GM23338 (cell line): ENCODE results near the gene ROBO1. TPM values are rescaled to one million over a fixed set of nuclear protein-coding genes. Genes with fewer than 3 reads are reported as not detected.
"Not testable (repeated sequence)": the region's sequence is repeated elsewhere in the genome, so short reads cannot be mapped to it uniquely, and the experiment has no call there.

Experiments used
- ATAC-seq: fragments of 200-7000 bp; cut with Tn5 transposase; 3 replicates; pipeline ENCODE4 v1.9.1; 2020
- DNase-seq: peaks from one replicate; pipeline ENCODE4 v3.0.0-alpha.2; 2015; ENCODE audit warnings: low spot score
- H2AFZ ChIP-seq: fragments of 200-600 bp; sonication (generic); 2 replicates; pipeline ENCODE4 v1.8.0; 2016; ENCODE audit warnings: antibody characterized with exemption, mild to moderate bottlenecking, moderate library complexity
- H3F3A ChIP-seq: fragments of 200-600 bp; sonication (generic); replicated peaks from 2 replicates; pipeline ENCODE4 v1.8.0; 2017; ENCODE audit warnings: antibody characterized with exemption, mixed run types, low read depth
- H3K27ac ChIP-seq: fragments of 200-600 bp; sonication (generic); 2 replicates; pipeline ENCODE4 v1.6.1; 2016; ENCODE audit warnings: low read depth
- H3K27me3 ChIP-seq: fragments of 200-600 bp; sonication (generic); 2 replicates; pipeline ENCODE4 v1.8.0; 2016; ENCODE audit warnings: mild to moderate bottlenecking, mixed run types, moderate library complexity; ENCODE audit not compliant: insufficient read depth
- H3K36me3 ChIP-seq: fragments of 200-600 bp; sonication (generic); 2 replicates; pipeline ENCODE4 v1.8.0; 2016; ENCODE audit warnings: mild to moderate bottlenecking; ENCODE audit not compliant: insufficient read depth
- H3K4me1 ChIP-seq: fragments of 200-600 bp; sonication (generic); 2 replicates; pipeline ENCODE4 v1.8.0; 2016; ENCODE audit warnings: mild to moderate bottlenecking, moderate library complexity; ENCODE audit not compliant: insufficient read depth
- H3K4me2 ChIP-seq: fragments of 200-600 bp; sonication (generic); 2 replicates; pipeline ENCODE4 v1.7.1; 2017; ENCODE audit warnings: mixed run types
- H3K4me3 ChIP-seq: fragments of 200-600 bp; sonication (generic); 2 replicates; pipeline ENCODE4 v1.6.1; 2016; ENCODE audit warnings: mixed run types
- H3K79me2 ChIP-seq: fragments of 200-600 bp; sonication (generic); replicated peaks from 2 replicates; pipeline ENCODE4 v1.8.0; 2017; ENCODE audit warnings: mild to moderate bottlenecking; ENCODE audit not compliant: insufficient read depth
- H3K9me2 ChIP-seq: fragments of 200-600 bp; sonication (generic); 2 replicates; pipeline ENCODE4 v1.8.0; 2017; ENCODE audit not compliant: insufficient read depth
- H4K20me1 ChIP-seq: fragments of 200-600 bp; sonication (generic); replicated peaks from 2 replicates; pipeline ENCODE4 v1.8.0; 2017; ENCODE audit warnings: mild to moderate bottlenecking; ENCODE audit not compliant: insufficient read depth
- H3K27ac Mint-ChIP-seq: 2 replicates; pipeline ENCODE4 v1.8.0; 2020; ENCODE audit warnings: inconsistent platforms, mild to moderate bottlenecking, moderate library complexity, mixed read lengths
- H3K27me3 Mint-ChIP-seq: 3 replicates; pipeline ENCODE4 v1.8.0; 2022; ENCODE audit warnings: low read depth, mild to moderate bottlenecking, moderate library complexity, mixed read lengths, inconsistent platforms; ENCODE audit not compliant: insufficient read depth, poor library complexity
- H3K36me3 Mint-ChIP-seq: 3 replicates; pipeline ENCODE4 v1.8.0; 2021; ENCODE audit warnings: low read depth, mild to moderate bottlenecking, inconsistent platforms, moderate library complexity, mixed read lengths
- H3K4me1 Mint-ChIP-seq: 3 replicates; pipeline ENCODE4 v1.8.0; 2020; ENCODE audit warnings: mild to moderate bottlenecking, inconsistent platforms, mixed read lengths
- H3K4me3 Mint-ChIP-seq: 3 replicates; pipeline ENCODE4 v1.8.0; 2021; ENCODE audit warnings: moderate library complexity, mild to moderate bottlenecking, inconsistent platforms, mixed read lengths
- H3K9me3 Mint-ChIP-seq: 3 replicates; pipeline ENCODE4 v1.8.0; 2020; ENCODE audit warnings: moderate library complexity, mild to moderate bottlenecking, inconsistent platforms, mixed read lengths
- CREB1 ChIP-seq: fragments of 250-450 bp; sonication (Bioruptor Pico); IDR thresholded peaks from 2 replicates; pipeline ENCODE4 v1.5.0; 2020; ENCODE audit warnings: low read depth, mild to moderate bottlenecking, moderate library complexity
- EZH2 ChIP-seq: fragments of 200-600 bp; sonication (generic); IDR thresholded peaks from one replicate; pipeline ENCODE4 v1.8.0; 2017; ENCODE audit warnings: antibody characterized with exemption, mild to moderate bottlenecking, low read depth; ENCODE audit not compliant: unreplicated experiment
- STAT1 ChIP-seq: IDR thresholded peaks from one replicate; pipeline ENCODE4 v1.6.1; 2016; ENCODE audit warnings: antibody characterized with exemption; ENCODE audit not compliant: unreplicated experiment
- polyA plus RNA-seq: library from polyadenylated mRNA; unstranded; fragments of >200 nt; fragmentation: Nextera tagmentation; extraction: Ambion mirVana; gene quantifications from 2 replicates; pipeline ENCODE4 v1.2.1, GENCODE V29; 2016
- total RNA-seq: library from RNA; depleted of rRNA; stranded (reverse); fragments of >200 nt; shearing (Covaris generic); gene quantifications from 2 replicates; pipeline ENCODE4 v1.2.3, GENCODE V29; 2014
- TF ChIP-seq, protein P1 (sequence below): IDR thresholded peaks from one replicate; pipeline ENCODE4 v1.6.1; 2018; ENCODE audit warnings: antibody characterized with exemption; ENCODE audit not compliant: unreplicated experiment
- TF ChIP-seq, protein P2 (sequence below): fragments of 250-450 bp; sonication (Bioruptor Pico); IDR thresholded peaks from 2 replicates; pipeline ENCODE4 v1.5.0; 2020; ENCODE audit warnings: mild to moderate bottlenecking, moderate library complexity

ROBO1 gene
- total and polyA plus RNA-seq, 2 experiments from 2014 or later: 19.2 to 78.3 TPM

DNA sequence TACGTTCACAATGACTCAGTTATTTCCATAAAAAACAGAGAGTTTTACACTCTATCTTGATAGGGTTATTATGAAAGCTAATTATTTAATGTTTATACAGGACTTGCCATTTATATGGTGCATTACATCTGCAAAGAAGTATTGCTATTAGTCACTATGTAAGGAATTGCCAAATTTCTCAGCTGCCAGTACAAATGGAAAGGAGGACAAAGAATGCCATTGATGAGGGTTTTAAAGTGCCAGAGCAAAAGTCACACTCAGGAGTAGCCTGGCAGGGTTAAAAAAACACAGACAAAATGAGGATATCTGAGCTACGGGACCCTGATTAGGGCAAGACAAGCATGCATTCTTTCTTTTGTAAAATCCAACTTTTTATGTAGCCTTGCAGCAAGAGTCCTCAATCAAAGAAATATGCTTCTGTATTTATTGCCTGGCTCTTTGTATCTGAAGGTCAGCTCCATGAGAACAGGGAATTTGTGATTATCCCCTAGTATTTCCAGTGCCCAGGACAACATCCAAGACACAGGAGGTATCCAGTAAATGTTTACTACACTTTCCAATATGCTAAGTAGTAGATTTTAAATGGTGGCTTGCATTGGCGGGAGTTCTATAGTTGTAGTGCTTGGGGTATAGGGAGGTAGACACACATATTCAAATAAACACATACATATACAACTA is 1013.6 kb downstream of the ROBO1 start (continued):
- TF ChIP-seq EZH2 (no peak), CREB1 (no peak)

DNA sequence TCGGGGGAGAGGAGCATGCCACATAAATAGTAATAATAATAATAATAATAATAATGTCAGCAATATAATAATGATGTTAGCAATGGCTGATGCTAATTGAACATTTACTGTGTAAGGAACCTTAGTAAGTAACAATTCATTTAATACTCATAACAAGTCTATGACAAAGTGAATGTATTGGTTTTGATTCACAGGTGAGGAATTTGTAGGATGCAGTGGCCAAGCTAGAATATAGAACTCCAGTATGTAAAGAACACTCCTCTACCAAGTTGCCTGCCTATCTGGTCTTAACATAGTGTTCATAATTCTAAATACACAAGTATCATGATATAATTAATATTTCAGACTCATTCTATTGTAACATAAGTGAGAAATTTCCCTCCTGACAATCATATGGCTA is 1016.5 kb downstream of the ROBO1 start:
- no peaks in the 10 kb centered on the region for H3K27me3 ChIP-seq
- no peaks in the 10 kb centered on the region for H3K36me3 ChIP-seq
- no peaks in the 10 kb centered on the region; the same call in 1 of the 3 replicates for H3K4me1 Mint-ChIP-seq
- no peak for ATAC-seq
- H3K36me3 Mint-ChIP-seq: no peaks in the 10 kb centered on the region
- H3K79me2 ChIP-seq: no peaks in the 10 kb centered on the region
- TF ChIP-seq, protein P1, sequence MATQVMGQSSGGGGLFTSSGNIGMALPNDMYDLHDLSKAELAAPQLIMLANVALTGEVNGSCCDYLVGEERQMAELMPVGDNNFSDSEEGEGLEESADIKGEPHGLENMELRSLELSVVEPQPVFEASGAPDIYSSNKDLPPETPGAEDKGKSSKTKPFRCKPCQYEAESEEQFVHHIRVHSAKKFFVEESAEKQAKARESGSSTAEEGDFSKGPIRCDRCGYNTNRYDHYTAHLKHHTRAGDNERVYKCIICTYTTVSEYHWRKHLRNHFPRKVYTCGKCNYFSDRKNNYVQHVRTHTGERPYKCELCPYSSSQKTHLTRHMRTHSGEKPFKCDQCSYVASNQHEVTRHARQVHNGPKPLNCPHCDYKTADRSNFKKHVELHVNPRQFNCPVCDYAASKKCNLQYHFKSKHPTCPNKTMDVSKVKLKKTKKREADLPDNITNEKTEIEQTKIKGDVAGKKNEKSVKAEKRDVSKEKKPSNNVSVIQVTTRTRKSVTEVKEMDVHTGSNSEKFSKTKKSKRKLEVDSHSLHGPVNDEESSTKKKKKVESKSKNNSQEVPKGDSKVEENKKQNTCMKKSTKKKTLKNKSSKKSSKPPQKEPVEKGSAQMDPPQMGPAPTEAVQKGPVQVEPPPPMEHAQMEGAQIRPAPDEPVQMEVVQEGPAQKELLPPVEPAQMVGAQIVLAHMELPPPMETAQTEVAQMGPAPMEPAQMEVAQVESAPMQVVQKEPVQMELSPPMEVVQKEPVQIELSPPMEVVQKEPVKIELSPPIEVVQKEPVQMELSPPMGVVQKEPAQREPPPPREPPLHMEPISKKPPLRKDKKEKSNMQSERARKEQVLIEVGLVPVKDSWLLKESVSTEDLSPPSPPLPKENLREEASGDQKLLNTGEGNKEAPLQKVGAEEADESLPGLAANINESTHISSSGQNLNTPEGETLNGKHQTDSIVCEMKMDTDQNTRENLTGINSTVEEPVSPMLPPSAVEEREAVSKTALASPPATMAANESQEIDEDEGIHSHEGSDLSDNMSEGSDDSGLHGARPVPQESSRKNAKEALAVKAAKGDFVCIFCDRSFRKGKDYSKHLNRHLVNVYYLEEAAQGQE: no peak
- no peak overlapping the region for H3K4me2 ChIP-seq
- H3K4me3 ChIP-seq: no peak overlapping the region
- H3K4me1 ChIP-seq: peaks cover 5% of the 10 kb centered on the region; the same call in 1 of the 2 replicates
- no peak overlapping the region for H3K4me3 Mint-ChIP-seq
- H3K27me3 Mint-ChIP-seq: no peaks in the 10 kb centered on the region
- no peaks in the 10 kb centered on the region for H4K20me1 ChIP-seq
- H3K27ac Mint-ChIP-seq: no peak overlapping the region
- H3F3A ChIP-seq: no peaks in the 10 kb centered on the region
- H3K9me2 ChIP-seq: no peaks in the 10 kb centered on the region
- DNase-seq: no peak
- H3K27ac ChIP-seq: no peak overlapping the region
- H3K9me3 Mint-ChIP-seq: no peaks in the 10 kb centered on the region
- H2AFZ ChIP-seq: no peak overlapping the region

DNA sequence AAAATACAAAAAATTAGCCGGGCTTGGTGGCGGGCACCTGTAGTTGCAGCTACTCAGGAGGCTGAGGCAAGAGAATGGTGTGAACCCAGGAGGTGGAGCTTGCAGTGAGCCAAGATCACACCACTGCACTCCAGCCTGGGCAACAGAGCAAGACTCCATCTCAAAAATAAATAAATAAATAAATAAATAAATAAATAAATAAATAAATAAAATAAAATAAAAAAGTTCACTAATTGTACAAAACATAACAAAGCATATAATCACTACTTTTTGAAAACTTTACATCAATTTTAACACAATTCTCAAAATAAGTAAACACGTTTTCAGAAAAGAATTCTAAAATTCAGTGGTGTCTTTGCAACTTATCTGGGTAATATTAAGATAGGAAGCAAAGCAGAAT is 1017.5 kb downstream of the ROBO1 start:
- not testable (repeated sequence) for DNase-seq, H3K27me3 ChIP-seq, H3K9me2 ChIP-seq, H3K79me2 ChIP-seq, H3K27me3 Mint-ChIP-seq, H3K4me3 ChIP-seq, H3F3A ChIP-seq, ATAC-seq, H4K20me1 ChIP-seq, H3K27ac Mint-ChIP-seq, H3K4me3 Mint-ChIP-seq, H3K9me3 Mint-ChIP-seq, H3K4me1 Mint-ChIP-seq, H3K36me3 ChIP-seq, H3K4me2 ChIP-seq, H3K27ac ChIP-seq, H3K4me1 ChIP-seq, H2AFZ ChIP-seq, H3K36me3 Mint-ChIP-seq

DNA sequence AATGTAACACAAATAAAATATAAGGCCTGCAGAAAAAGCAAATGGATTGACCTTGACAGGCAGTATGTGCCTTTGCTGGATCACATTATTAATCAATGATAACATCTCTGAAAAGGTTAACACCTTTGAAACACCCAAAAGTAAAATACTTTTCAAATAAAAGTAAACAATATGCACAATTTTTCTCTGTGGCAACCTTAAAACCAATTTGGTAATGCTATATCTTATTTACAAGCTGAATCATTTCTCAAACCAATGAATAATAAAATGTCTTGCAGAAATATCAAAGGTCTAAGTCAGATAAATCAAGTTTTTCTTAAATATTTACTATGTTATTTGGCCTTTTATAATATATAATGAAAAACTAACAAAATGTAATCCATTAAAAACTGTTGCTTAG is 1018.7 kb downstream of the ROBO1 start:
- H3K27me3 ChIP-seq: no peaks in the 10 kb centered on the region
- H3K4me2 ChIP-seq: no peak overlapping the region
- H3K27ac ChIP-seq: no peak overlapping the region
- H4K20me1 ChIP-seq: no peaks in the 10 kb centered on the region
- DNase-seq (no peak), ATAC-seq (no peak)
- H3K79me2 ChIP-seq: no peaks in the 10 kb centered on the region
- no peak overlapping the region for H3K4me3 ChIP-seq
- no peaks in the 10 kb centered on the region for H3K9me2 ChIP-seq
- no peaks in the 10 kb centered on the region for H3K4me1 ChIP-seq
- no peaks in the 10 kb centered on the region for H3K36me3 Mint-ChIP-seq
- H3K27me3 Mint-ChIP-seq: no peaks in the 10 kb centered on the region
- no peaks in the 10 kb centered on the region for H3K36me3 ChIP-seq
- H3K27ac Mint-ChIP-seq: no peak overlapping the region
- H3K4me3 Mint-ChIP-seq: no peak overlapping the region
- H2AFZ ChIP-seq: no peak overlapping the region
- H3F3A ChIP-seq: no peaks in the 10 kb centered on the region
- H3K9me3 Mint-ChIP-seq: no peaks in the 10 kb centered on the region
- H3K4me1 Mint-ChIP-seq: peaks cover 3% of the 10 kb centered on the region; the same call in 1 of the 3 replicates
- TF ChIP-seq STAT1 (no peak), EZH2 (no peak)
- TF ChIP-seq, protein P2, sequence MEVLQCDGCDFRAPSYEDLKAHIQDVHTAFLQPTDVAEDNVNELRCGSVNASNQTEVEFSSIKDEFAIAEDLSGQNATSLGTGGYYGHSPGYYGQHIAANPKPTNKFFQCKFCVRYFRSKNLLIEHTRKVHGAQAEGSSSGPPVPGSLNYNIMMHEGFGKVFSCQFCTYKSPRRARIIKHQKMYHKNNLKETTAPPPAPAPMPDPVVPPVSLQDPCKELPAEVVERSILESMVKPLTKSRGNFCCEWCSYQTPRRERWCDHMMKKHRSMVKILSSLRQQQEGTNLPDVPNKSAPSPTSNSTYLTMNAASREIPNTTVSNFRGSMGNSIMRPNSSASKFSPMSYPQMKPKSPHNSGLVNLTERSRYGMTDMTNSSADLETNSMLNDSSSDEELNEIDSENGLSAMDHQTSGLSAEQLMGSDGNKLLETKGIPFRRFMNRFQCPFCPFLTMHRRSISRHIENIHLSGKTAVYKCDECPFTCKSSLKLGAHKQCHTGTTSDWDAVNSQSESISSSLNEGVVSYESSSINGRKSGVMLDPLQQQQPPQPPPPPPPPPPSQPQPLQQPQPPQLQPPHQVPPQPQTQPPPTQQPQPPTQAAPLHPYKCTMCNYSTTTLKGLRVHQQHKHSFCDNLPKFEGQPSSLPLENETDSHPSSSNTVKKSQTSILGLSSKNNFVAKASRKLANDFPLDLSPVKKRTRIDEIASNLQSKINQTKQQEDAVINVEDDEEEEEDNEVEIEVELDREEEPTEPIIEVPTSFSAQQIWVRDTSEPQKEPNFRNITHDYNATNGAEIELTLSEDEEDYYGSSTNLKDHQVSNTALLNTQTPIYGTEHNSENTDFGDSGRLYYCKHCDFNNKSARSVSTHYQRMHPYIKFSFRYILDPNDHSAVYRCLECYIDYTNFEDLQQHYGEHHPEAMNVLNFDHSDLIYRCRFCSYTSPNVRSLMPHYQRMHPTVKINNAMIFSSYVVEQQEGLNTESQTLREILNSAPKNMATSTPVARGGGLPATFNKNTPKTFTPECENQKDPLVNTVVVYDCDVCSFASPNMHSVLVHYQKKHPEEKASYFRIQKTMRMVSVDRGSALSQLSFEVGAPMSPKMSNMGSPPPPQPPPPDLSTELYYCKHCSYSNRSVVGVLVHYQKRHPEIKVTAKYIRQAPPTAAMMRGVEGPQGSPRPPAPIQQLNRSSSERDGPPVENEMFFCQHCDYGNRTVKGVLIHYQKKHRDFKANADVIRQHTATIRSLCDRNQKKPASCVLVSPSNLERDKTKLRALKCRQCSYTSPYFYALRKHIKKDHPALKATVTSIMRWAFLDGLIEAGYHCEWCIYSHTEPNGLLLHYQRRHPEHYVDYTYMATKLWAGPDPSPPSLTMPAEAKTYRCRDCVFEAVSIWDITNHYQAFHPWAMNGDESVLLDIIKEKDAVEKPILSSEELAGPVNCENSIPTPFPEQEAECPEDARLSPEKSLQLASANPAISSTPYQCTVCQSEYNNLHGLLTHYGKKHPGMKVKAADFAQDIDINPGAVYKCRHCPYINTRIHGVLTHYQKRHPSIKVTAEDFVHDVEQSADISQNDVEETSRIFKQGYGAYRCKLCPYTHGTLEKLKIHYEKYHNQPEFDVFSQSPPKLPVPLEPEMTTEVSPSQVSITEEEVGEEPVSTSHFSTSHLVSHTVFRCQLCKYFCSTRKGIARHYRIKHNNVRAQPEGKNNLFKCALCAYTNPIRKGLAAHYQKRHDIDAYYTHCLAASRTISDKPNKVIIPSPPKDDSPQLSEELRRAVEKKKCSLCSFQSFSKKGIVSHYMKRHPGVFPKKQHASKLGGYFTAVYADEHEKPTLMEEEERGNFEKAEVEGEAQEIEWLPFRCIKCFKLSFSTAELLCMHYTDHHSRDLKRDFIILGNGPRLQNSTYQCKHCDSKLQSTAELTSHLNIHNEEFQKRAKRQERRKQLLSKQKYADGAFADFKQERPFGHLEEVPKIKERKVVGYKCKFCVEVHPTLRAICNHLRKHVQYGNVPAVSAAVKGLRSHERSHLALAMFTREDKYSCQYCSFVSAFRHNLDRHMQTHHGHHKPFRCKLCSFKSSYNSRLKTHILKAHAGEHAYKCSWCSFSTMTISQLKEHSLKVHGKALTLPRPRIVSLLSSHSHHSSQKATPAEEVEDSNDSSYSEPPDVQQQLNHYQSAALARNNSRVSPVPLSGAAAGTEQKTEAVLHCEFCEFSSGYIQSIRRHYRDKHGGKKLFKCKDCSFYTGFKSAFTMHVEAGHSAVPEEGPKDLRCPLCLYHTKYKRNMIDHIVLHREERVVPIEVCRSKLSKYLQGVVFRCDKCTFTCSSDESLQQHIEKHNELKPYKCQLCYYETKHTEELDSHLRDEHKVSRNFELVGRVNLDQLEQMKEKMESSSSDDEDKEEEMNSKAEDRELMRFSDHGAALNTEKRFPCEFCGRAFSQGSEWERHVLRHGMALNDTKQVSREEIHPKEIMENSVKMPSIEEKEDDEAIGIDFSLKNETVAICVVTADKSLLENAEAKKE (CRISPR knock-in tag): no peak
